ENCODE results near the gene RASA2.

Gene RASA2, protein sequence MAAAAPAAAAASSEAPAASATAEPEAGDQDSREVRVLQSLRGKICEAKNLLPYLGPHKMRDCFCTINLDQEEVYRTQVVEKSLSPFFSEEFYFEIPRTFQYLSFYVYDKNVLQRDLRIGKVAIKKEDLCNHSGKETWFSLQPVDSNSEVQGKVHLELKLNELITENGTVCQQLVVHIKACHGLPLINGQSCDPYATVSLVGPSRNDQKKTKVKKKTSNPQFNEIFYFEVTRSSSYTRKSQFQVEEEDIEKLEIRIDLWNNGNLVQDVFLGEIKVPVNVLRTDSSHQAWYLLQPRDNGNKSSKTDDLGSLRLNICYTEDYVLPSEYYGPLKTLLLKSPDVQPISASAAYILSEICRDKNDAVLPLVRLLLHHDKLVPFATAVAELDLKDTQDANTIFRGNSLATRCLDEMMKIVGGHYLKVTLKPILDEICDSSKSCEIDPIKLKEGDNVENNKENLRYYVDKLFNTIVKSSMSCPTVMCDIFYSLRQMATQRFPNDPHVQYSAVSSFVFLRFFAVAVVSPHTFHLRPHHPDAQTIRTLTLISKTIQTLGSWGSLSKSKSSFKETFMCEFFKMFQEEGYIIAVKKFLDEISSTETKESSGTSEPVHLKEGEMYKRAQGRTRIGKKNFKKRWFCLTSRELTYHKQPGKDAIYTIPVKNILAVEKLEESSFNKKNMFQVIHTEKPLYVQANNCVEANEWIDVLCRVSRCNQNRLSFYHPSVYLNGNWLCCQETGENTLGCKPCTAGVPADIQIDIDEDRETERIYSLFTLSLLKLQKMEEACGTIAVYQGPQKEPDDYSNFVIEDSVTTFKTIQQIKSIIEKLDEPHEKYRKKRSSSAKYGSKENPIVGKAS

DNA sequence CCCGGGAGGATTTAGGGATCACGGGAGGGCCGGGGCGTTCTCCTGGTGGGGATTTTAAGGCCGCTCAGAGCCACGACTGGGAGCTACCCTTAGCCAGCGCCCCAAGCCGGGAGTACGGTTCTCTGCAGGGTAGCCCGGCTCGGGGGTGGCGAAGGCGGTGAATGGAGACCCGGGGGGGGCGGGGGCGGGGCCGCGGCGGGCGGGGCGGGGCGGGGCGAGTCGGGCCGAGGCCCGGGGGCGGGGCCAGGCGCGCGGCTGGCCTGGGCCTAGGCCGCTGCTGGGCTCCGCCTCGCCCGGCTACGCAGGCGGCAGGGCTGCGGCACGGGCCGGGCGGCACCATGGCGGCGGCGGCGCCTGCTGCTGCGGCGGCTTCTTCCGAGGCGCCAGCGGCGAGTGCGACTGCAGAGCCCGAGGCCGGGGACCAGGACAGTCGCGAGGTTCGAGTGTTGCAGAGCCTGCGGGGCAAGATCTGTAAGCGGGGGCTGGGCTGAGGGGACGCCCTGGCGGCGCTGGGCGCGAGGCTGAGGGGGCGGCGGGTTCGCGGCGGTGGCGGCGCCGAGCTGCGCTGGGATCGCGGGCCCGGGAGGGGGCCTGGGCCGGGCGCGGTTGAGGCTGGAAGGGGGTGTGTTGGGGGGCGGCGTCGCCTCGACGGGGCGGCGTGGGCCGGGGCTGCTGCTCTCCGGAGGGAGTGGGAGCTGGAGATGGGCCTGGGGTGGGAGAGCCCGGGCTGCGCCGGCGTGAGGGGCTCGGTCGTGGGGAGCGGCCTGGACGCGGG lies at the start of gene RASA2:
Gene RASA2 (plus strand): TSS at position 282 of the 775 bp plus-strand sequence. CDS start 57 bp downstream, at position 339.
- no peak for DNase-seq (ENCODE audit: low read depth, low spot score)

DNA sequence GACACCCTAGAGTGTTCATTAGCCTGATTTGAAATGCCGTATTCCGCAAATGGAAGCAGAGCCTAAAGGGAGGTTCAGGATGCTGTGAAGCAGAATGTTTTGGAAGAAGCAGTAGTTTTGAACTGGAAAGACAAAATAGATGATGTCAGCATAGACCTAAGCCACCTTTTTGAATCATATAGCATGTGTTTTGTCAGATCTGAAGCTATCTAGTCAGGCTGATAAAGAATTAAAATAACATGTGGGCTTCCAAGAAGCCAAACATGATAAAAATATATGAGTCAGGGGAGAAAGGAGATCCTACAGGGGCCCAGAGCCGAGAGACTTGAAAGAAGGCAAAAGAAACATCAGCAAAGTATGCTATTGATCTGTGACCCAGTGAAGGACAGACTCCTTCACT lies 47.2 kb upstream of the RASA2 start:
- no peak for DNase-seq (ENCODE audit: low read depth, low spot score)

DNA sequence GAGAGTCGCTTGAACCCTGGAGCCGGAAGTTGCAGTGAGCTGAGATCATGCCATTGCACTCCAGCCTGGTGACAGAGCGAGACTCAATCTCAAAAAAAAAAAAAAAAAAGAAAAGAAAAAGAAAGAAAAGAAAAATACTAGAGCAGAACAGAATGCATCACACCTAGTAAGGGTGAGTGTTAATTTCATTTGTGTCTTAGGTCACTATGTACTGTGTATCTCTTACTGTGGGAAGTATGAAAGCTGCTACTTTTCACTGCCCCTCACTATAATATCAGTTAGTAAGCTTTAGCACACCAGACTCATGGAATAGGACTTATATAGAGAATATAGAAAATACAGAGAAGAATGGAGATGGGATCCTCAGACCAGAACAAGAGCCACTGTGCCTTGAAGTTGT lies 45.9 kb upstream of the RASA2 start:
- DNase-seq (ENCODE audit: low read depth, low spot score): no peak

DNA sequence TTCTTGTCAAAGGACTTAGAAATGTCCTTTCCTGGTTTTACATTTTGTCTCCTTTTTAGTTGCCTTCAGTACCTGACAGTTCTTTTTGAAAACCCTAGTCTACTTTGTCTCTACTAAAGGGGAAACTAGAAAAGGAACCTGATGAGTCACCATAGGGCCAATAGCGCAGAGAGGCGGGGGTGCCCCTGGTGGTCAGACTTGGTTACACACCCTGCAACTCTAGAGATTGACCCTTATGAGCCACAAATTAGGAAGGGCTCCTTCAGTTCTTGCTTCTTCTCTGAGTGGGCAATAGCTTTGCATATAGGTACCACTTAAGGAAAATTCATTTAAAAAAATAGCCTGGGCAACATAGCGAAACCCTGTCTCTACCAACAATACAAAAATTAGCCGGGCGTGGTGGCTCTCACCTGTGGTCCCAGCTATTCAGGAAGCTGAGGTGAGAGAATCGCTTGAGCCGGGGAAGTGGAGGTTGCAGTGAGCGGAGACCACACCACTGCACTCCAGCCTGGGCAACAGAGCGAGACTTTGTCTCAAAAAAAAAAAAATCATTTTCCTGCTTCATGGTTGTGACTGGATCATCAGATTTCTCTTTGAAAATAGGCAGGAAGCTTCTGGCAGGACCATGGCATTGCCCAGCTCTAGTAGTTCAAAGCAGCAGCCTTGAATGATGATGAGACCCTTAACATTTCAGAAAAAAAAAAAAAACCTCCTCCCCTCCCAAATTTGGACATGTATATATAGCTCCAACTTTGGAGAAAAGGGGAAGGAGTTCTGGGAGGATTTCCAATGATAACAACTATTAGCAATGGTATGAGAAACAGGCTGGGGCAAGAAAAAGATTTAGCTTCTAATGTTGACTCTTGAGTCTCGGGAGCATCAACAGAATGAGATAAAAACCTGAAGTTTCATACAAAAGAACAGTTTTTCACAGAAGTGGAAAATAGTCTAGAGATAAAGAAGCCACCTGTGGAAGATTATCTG lies 45.2 kb upstream of the RASA2 start:
- DNase-seq (ENCODE audit: low read depth, low spot score): no peak

DNA sequence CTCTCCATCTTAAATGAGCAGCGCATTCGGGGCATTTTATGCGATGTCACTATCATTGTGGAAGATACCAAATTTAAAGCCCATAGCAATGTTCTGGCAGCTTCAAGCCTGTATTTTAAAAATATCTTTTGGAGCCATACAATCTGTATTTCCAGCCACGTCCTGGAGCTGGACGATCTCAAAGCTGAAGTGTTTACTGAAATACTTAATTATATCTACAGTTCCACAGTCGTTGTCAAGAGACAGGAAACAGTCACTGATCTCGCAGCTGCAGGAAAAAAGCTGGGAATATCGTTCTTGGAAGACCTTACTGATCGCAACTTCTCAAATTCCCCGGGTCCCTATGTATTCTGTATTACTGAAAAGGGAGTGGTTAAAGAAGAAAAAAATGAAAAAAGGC lies 44.4 kb upstream of the RASA2 start:
- DNase-seq (ENCODE audit: low read depth, low spot score): no peak

DNA sequence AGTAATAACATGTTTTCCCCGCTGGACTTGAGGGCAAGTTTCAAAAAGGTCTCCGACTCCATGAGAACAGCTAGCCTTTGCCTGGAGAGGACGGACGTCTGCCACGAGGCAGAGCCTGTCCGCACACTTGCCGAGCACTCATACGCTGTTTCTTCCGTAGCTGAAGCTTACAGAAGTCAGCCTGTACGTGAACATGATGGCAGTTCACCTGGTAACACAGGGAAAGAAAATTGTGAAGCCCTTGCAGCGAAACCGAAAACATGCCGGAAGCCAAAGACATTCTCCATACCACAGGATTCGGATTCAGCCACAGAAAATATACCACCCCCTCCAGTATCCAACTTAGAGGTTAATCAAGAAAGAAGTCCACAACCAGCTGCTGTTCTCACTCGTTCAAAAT lies 43.9 kb upstream of the RASA2 start:
- no peak for DNase-seq (ENCODE audit: low read depth, low spot score)

DNA sequence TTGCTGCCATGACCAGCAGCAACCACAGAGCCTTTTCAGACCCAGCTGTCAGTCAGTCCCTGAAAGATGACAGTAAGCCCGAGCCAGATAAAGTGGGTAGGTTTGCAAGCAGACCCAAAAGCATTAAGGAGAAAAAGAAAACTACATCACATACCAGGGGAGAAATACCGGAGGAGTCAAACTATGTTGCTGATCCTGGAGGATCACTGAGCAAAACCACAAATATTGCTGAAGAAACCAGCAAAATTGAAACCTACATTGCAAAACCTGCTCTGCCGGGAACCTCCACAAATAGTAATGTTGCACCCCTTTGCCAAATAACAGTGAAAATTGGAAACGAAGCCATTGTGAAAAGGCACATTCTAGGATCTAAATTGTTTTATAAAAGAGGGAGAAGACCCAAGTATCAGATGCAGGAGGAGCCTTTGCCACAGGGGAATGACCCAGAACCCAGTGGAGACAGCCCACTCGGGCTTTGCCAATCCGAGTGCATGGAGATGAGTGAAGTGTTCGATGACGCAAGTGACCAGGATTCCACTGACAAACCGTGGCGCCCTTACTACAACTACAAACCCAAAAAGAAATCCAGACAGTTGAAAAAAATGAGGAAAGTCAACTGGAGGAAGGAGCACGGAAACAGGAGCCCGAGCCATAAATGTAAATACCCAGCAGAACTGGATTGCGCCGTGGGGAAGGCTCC lies 42.1 kb upstream of the RASA2 start:
- no peak for DNase-seq (ENCODE audit: low read depth, low spot score)

DNA sequence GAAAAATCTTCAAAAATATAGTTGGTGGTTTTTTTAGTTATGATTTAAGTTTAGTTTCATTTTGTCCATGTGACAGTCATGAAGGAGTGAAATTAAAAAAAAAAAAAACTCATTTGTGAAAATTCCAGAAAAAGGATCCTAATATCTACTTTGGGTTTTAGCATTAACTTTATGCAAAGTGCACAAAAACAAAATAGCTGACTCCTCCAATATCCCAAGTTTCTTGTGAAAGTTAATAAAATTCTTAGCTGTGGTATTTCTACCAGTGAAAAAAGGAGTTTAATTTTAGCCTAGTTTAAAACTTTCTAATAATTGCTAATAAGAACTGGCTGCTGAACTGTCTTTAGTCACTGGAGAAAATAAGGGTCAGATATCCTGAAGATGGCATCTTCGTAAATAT lies 40.8 kb upstream of the RASA2 start:
- no peak for DNase-seq (ENCODE audit: low read depth, low spot score)

DNA sequence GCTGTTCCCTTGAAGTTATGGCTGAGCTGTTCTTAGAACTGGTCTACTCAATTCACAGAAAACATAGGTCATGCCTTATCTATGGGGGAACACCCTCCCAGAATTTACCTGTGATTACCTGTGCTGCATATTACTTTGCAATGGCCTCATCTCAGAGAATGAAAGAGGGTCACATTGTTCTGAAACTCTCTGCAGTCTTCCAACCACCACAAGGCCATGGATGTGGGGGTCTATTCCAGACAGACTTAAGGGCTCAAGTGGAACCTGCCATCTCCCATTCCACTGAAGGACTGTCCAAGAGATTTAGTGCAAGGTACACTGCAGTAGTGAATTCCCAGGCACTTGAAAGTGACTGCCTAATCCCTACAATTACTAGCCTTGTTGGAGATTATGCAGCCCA lies 40.1 kb upstream of the RASA2 start:
- no peak for DNase-seq (ENCODE audit: low read depth, low spot score)

DNA sequence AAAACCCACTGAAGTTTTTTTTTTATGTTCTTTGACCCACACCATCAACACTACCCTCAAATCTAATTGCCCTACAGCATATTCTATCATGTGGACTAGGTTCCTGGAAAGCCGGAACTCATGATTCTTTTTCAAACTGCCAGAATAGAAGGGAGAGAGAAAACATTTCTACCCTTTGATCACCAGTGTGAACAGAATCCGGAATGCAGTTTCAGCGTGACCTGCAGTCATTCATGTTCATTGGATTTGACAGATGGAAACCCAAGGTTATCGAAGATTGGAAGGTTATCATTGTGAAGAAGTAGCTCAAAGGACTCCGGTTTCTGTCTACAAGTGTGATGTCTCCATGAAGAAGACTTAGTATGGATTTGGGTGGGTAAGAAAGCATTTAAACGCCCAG lies 39.4 kb upstream of the RASA2 start:
- DNase-seq (ENCODE audit: low read depth, low spot score): no peak

DNA sequence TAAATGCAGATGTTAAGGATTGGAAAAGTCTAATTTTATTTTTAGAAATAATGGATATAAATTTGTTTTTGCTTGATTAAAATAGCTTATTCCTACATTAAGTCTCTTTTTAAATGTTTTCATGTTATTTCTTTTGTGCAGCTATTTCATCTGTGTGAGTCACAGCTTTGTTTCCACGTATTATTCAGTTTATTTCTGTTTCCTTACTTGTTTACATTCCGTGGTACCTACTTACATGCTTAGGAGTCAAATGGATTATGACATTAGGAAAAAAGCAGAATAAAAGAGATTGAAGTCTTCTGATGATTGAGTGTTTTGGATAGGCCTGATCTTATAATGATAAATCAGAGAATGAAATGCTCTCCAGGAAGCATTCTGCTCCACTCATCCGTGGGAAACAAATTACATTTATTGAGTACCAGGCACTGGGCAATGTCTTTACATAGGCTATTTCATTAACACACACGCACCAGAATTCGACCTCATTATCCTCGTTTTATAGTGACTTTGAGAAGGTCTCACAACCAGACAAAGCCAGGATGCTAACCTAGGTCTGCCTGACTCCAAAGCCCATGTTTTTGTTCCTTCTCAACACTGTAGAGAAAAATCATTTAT lies 38.1 kb upstream of the RASA2 start:
- DNase-seq (ENCODE audit: low read depth, low spot score): no peak

DNA sequence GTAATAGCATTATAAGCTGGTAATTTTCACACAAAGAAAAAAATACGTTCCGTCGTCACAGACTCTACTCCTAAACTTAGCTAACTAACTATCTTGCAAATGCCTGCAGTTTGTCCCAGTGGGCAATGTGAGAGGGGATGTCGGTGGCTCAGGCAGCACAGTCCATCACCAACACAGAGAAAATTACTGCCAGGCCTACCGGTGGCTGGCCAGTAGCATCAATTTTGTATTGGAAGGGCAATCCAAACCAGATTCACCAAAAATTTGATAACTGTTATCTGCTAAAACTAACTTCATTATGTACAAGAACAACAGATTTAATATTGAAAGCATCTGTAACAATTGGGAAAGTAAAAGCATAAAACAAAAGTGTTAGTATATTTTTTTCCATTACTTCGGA lies 37.4 kb upstream of the RASA2 start:
- no peak for DNase-seq (ENCODE audit: low read depth, low spot score)

DNA sequence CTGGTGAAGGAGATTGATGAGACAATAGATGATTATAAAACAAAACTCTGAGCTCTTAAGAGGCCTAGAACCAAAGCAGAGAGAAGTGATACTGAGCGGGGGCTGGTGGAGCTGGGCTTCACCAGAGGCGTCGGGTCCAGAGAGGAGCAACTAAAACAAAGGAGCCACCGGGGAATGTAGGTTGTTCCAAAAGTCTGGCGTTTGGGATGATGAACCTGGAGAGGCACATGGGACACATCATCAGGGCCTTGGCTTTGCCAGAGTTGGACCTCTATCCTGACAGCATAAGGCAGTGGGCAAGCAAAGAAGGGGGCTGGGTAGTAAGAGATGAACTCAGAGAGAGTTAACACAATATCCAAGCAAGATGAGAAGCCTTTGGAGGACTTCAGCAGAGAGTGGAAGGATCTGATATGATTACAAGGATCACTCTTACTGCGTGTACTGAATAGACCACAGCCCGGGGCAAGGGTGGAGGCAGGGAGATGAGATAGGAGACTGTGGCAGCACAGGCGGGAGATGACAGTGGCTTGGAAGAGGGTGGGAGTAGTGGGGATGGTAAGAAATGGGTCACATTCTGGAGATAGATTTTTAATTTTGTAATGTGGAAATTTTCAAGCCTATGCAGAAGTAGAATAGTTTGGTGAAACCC lies 36.0 kb upstream of the RASA2 start:
- DNase-seq (ENCODE audit: low read depth, low spot score): no peak

DNA sequence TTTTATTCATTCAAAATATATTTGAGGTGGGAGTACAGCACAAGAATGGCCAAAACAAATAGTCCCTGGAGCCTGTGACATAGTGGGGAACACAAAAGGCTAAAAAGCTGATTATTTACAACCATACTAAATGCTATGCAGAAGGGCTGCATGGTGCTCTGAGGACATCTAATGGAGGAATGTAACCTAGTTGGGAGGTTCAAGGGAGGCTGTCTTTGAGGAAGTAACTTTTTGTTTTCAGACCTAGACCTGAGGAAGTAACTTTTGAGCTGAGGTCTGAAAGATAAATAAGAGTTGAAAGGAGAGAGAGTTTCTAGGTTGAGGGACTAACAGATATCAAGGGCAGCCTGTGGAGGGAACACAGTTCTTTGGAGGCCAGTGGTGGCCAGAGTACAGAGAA lies 34.8 kb upstream of the RASA2 start:
- peak; percentile 52 for DNase-seq (ENCODE audit: low read depth, low spot score)

DNA sequence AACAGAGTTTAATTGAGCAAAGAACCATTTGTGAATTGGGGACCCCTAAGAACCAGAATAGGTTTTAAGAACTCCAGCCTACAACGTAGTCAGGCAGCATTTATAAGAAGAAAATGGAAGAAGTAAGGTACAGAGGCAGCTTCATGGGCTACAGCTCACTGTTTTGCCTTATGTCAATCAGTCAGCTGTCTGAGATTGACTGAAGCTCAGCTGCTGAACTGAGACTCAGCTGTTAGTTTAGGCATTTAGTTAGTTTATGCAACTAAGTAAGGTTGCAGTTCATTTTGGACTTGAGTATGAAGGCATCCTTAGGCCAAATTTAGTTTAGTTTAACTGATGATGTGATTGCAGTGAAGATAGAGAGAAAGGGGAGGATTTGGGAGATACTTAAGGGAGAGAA lies 34.1 kb upstream of the RASA2 start:
- no peak for DNase-seq (ENCODE audit: low read depth, low spot score)

DNA sequence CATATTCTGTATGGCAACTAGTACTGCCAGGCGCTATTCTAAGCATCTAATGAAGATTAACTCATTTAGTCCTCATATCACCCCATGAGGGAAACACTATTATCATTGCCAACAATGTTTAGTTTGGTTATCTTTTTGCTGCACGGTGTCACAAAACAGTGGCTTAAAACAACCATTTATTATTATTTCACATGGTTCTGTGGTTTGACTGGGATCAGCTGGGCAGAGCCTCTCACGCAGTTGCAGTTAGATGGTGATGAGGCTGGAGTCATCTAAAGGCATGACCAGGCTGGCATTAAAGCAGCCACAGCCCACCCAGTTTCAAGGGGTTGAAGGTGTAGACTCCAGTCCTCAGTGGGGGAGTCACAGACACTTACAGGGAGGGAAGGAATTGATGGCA lies 32.8 kb upstream of the RASA2 start:
- DNase-seq (ENCODE audit: low read depth, low spot score): no peak

DNA sequence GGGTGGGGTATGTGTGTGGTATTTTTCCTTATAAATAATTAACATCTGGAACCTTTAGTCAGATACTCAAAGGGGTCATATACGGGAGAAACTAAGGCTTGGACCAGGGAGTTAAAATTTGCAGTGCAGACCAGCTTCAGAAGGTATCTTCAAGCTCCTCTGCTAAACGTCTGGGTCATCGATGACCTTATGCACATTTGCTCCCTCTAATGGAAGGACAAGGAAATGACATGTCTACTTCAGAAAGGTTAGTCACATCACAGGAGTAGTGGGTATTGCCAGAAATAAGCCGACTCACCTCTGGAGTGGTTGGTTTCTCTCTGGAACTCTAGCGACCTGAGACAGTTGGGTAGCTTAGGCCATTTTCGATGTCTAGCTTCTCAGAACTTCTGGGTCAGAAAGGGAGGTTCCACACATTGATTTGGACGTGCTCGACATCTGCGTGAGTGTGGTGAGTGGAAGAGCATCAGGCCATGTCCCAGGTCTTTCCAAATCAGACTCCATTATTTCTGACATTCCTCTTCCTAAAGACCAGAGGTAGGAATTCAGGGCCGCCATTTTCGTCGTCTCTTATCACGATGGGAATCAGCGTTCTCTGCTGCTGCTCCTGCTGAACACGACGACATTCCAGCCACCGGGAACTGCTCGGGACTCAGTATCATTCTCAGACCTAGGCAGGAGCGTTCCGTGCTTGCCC lies 31.8 kb upstream of the RASA2 start:
- DNase-seq (ENCODE audit: low read depth, low spot score): no peak

DNA sequence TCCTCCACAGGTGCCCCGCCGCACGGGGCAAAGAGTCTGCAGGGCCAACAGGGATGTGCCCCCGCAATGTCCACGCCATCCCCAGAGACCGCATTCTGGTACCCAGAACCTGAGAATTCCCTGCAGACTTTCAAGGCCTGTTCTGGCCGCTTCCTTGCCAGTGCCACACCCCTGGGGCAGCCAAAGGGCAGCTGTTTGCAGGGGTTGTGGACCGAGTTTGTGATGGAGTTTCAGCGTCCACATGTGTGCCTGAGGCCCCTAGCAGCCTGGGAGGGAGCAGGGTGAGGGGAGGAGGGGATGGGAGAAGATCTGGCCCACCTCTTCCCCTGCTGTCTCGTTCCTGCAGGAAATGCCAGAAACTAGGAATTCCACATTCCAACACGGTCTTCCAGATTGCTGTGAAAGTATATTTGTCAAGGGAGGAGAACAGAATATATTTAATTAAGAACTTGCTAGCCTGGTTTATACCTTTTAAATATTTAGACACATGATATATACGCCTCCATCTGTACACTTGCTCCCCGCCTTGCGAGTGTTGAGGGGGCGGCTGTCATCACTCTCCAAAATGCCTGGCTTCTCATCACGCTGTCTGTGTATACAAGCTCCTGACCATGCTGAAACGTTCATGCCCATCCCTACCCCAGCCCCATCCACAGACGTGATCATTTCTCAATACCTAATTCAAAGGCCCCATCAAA lies 31.1 kb upstream of the RASA2 start:
- DNase-seq (ENCODE audit: low read depth, low spot score): no peak

All from smooth muscle cell of the brain vasculature (primary cell).